ENCODE measurements around the gene FANCG. TPM values are rescaled to one million over a fixed set of nuclear protein-coding genes. Genes with fewer than 3 reads are reported as not detected.

Gene FANCG
- total RNA-seq, 2 experiments from 2014 or later = 121 to 141 TPM

GRCh38 chr9:35071814-35072460 lies 7.8 kb downstream of the FANCG start:
- peaks cover 67% of the 10 kb centered on the region for H3K4me1 Mint-ChIP-seq
- no peaks in the 10 kb centered on the region for H3K9me3 Mint-ChIP-seq (ENCODE audit: low read depth)
- peaks cover 51% of the 10 kb centered on the region for H3K36me3 Mint-ChIP-seq
- H3K4me3 Mint-ChIP-seq = peak overlapping the region; percentile 79
- H3K27me3 Mint-ChIP-seq = no peaks in the 10 kb centered on the region
- CTCF ChIA-PET = interaction anchor here (0.6 to 4.8 kb wide), 15 partner anchors 9 to 370 kb away, joined by 3 to 35 read pairs (median 5); partner anchors contain the start of genes ATOSB, FANCG, PIGO and STOML2
- ATAC-seq (peak; percentile 71), DNase-seq (peak; percentile 86)
- H3K27ac Mint-ChIP-seq = peak overlapping the region; percentile 96

GRCh38 chr9:35070823-35071813 lies 8.6 kb downstream of the FANCG start:
- Mint-ChIP-seq H3K4me3 (peak overlapping the region; percentile 79), H3K36me3 (peaks cover 54% of the 10 kb centered on the region), H3K27me3 (no peaks in the 10 kb centered on the region), H3K9me3 (ENCODE audit: low read depth) (no peaks in the 10 kb centered on the region), H3K27ac (peak overlapping the region; percentile 96), H3K4me1 (peaks cover 68% of the 10 kb centered on the region)
- CTCF ChIA-PET = interaction anchor here (0.6 to 4.8 kb wide), 16 partner anchors 9 to 369 kb away, joined by 3 to 35 read pairs (median 4); partner anchors contain the start of genes ATOSB, FANCG, PIGO and STOML2
- DNase-seq (no peak), ATAC-seq (no peak)

- no peaks in the 10 kb centered on the region for H3K9me3 Mint-ChIP-seq (ENCODE audit: low read depth)
- peak overlapping the region; percentile 50 for H3K4me3 Mint-ChIP-seq
- H3K4me1 Mint-ChIP-seq = peaks cover 55% of the 10 kb centered on the region
- ATAC-seq (no peak), DNase-seq (no peak)
- no peaks in the 10 kb centered on the region for H3K27me3 Mint-ChIP-seq
- H3K36me3 Mint-ChIP-seq = peaks cover 58% of the 10 kb centered on the region
- peak overlapping the region; percentile 34 for H3K27ac Mint-ChIP-seq
- CTCF ChIA-PET = interaction anchor here (0.6 to 2.1 kb wide), 3 partner anchors 11 to 169 kb away, joined by 3 to 6 read pairs (median 4); partner anchors contain the start of gene PIGO
Measured at GRCh38 chr9:35069020-35069419, 10.7 kb downstream of the FANCG start.

- DNase-seq = no peak
- Mint-ChIP-seq H3K9me3 (ENCODE audit: low read depth) (no peaks in the 10 kb centered on the region), H3K27ac (peak overlapping the region; percentile 8), H3K4me3 (no peak overlapping the region), H3K27me3 (no peaks in the 10 kb centered on the region), H3K36me3 (peaks cover 68% of the 10 kb centered on the region), H3K4me1 (peaks cover 40% of the 10 kb centered on the region)
- ATAC-seq = no peak
- CTCF ChIA-PET = interaction anchor here (1.5 to 2.5 kb wide), 2 partner anchors 15 to 29 kb away, joined by 5 to 11 read pairs; partner anchors contain the start of gene PIGO
Measured at GRCh38 chr9:35067056-35067455, 12.7 kb downstream of the FANCG start.

- Mint-ChIP-seq H3K36me3 (peaks cover 89% of the 10 kb centered on the region), H3K27me3 (no peaks in the 10 kb centered on the region), H3K27ac (no peak overlapping the region), H3K4me3 (no peak overlapping the region), H3K9me3 (ENCODE audit: low read depth) (no peaks in the 10 kb centered on the region), H3K4me1 (no peaks in the 10 kb centered on the region)
- CTCF ChIA-PET = interaction anchor here (3.7 kb wide), 1 partner anchor 9 kb away, joined by 12 read pairs; no protein-coding TSS in a partner anchor
- no peak for DNase-seq
- no peak for ATAC-seq
Measured at GRCh38 chr9:35060548-35061207, 19.1 kb downstream of the FANCG start.

GRCh38 chr9:35059438-35059837 lies 20.3 kb downstream of the FANCG start:
- Mint-ChIP-seq H3K27ac (no peak overlapping the region), H3K36me3 (peaks cover 88% of the 10 kb centered on the region), H3K9me3 (ENCODE audit: low read depth) (no peaks in the 10 kb centered on the region), H3K4me1 (no peaks in the 10 kb centered on the region), H3K27me3 (no peaks in the 10 kb centered on the region), H3K4me3 (no peak overlapping the region)
- ATAC-seq (no peak), DNase-seq (no peak)
- CTCF ChIA-PET = no interaction called here

GRCh38 chr9:35057271-35057620 lies 22.5 kb downstream of the FANCG start:
- no peak for ATAC-seq
- H3K27ac Mint-ChIP-seq = no peak overlapping the region
- no peaks in the 10 kb centered on the region for H3K4me1 Mint-ChIP-seq
- H3K4me3 Mint-ChIP-seq = no peak overlapping the region
- no peaks in the 10 kb centered on the region for H3K27me3 Mint-ChIP-seq
- peaks cover 80% of the 10 kb centered on the region for H3K36me3 Mint-ChIP-seq
- CTCF ChIA-PET = no interaction called here
- no peaks in the 10 kb centered on the region for H3K9me3 Mint-ChIP-seq (ENCODE audit: low read depth)
- no peak for DNase-seq

- Mint-ChIP-seq H3K27me3 (no peaks in the 10 kb centered on the region), H3K27ac (no peak overlapping the region), H3K9me3 (ENCODE audit: low read depth) (no peaks in the 10 kb centered on the region), H3K36me3 (peaks cover 77% of the 10 kb centered on the region), H3K4me1 (no peaks in the 10 kb centered on the region), H3K4me3 (no peak overlapping the region)
- ATAC-seq = no peak
- DNase-seq = no peak
- CTCF ChIA-PET = no interaction called here
Measured at GRCh38 chr9:35056571-35057270, 23.0 kb downstream of the FANCG start.

- no peaks in the 10 kb centered on the region for H3K9me3 Mint-ChIP-seq (ENCODE audit: low read depth)
- peaks cover 67% of the 10 kb centered on the region for H3K36me3 Mint-ChIP-seq
- H3K27me3 Mint-ChIP-seq = no peaks in the 10 kb centered on the region
- ATAC-seq = no peak
- DNase-seq = no peak
- H3K4me3 Mint-ChIP-seq = no peak overlapping the region
- H3K27ac Mint-ChIP-seq = no peak overlapping the region
- H3K4me1 Mint-ChIP-seq = no peaks in the 10 kb centered on the region
- CTCF ChIA-PET = no interaction called here
Measured at GRCh38 chr9:35054871-35055644, 24.7 kb downstream of the FANCG start.

- Mint-ChIP-seq H3K4me3 (no peak overlapping the region), H3K36me3 (peaks cover 62% of the 10 kb centered on the region), H3K9me3 (ENCODE audit: low read depth) (no peaks in the 10 kb centered on the region), H3K27me3 (no peaks in the 10 kb centered on the region), H3K27ac (peak overlapping the region; percentile 10), H3K4me1 (no peaks in the 10 kb centered on the region)
- CTCF ChIA-PET = no interaction called here
- no peak for ATAC-seq
- DNase-seq = no peak
Measured at GRCh38 chr9:35054185-35054835, 25.4 kb downstream of the FANCG start.

GRCh38 chr9:35051069-35051967 lies 28.4 kb downstream of the FANCG start:
- peak overlapping the region; percentile 26 for H3K27ac Mint-ChIP-seq
- no peaks in the 10 kb centered on the region for H3K9me3 Mint-ChIP-seq (ENCODE audit: low read depth)
- no peak overlapping the region for H3K4me3 Mint-ChIP-seq
- peak; percentile 69 for DNase-seq
- H3K27me3 Mint-ChIP-seq = no peaks in the 10 kb centered on the region
- ATAC-seq = peak; percentile 84
- no peaks in the 10 kb centered on the region for H3K4me1 Mint-ChIP-seq
- CTCF ChIA-PET = interaction anchor here (0.9 to 3.3 kb wide), 15 partner anchors 10 to 502 kb away, joined by 3 to 48 read pairs (median 8); partner anchors contain the start of genes FANCG, PIGO and VCP
- peaks cover 41% of the 10 kb centered on the region for H3K36me3 Mint-ChIP-seq
